GM19324 (cell line): ENCODE data around the gene BTN1A1.

Experiments
- ATAC-seq: cut with Tn5 transposase; IDR thresholded peaks from one replicate; pipeline ENCODE4 v1.9.1; 2021; ENCODE audit warnings: mild to moderate bottlenecking, moderate library complexity; ENCODE audit not compliant: unreplicated experiment, low FRiP score

BTN1A1 gene

DNA sequence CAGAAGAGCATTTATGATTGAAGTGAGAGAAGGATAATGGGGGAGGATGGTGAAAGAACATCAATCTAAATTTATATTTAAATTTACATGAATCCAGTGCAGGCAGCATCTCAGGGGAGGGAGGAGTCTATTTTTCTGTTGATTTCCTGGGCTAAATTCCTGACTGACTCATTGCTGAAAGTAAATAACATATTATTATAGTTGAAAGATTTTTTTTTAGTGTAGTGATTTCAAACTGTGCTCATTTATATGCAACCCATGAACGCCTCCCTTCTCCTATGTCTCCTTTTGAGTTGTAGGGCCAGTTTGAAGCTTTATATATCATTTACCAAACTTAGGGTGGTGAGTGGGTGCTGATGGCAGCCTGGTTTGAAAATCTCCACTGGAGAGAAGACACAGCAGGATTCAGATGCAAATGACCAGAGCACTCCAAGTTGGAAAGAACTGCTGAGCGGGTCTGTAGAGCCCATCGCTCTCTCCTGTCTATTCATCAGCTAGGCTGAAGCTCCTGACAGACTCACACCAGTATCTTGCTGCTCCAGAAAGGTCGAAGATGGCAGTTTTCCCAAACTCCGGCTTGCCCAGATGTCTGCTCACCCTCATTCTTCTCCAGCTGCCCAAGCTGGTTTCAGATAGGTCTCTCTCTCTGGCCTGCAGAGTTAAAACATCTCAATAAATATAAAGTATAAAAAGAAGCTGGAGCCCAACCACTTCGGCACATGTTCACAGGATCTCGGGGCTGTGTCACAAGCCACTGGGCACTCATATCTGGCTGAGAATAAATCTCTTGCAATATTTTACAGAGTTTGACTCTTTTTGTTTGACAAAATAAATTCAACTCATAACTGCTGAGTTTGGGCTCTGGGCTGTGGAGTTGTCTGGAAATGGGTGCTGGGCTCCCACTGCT lies 24.0 kb upstream of the BTN1A1 start:
- no peak for ATAC-seq

DNA sequence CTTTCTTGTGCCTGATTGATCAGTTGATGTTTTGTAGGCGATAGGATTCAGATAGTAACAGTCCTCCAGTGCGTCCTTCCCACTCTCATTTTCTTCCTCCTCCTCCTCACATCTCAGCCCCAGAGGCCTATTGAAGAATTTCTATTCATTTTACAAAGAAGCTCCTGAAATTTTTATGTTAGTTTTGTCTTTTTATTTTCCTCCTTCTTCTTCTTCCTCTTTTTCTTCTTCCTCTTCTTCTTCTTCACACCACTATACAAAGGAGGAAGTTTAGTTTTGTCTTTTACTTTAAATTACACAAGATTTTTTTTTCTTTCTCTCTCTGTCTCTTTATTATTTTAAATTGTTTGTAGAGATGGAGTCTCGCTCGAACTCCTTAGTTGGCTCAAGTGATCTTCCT lies 23.2 kb upstream of the BTN1A1 start:
- no peak for ATAC-seq

DNA sequence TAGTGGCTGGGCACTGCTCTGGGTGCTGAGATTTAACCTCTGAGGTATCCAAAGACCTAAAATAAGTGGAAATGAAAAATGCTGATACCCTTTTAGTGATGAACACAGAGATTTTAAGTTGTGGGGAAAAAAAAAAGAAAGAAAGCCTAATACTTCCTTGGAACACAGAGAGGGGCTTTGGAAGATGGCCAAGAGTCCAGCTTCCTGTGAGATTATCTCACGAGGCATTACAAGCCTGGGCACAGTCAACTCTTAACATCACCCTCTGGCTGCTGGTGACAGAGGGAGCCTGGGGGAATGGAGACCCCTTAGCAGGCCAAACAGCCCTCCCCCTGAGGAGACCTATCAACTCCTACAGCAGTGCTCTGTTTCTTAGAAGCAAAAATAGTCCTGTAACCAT lies 22.7 kb upstream of the BTN1A1 start:
- no peak for ATAC-seq

DNA sequence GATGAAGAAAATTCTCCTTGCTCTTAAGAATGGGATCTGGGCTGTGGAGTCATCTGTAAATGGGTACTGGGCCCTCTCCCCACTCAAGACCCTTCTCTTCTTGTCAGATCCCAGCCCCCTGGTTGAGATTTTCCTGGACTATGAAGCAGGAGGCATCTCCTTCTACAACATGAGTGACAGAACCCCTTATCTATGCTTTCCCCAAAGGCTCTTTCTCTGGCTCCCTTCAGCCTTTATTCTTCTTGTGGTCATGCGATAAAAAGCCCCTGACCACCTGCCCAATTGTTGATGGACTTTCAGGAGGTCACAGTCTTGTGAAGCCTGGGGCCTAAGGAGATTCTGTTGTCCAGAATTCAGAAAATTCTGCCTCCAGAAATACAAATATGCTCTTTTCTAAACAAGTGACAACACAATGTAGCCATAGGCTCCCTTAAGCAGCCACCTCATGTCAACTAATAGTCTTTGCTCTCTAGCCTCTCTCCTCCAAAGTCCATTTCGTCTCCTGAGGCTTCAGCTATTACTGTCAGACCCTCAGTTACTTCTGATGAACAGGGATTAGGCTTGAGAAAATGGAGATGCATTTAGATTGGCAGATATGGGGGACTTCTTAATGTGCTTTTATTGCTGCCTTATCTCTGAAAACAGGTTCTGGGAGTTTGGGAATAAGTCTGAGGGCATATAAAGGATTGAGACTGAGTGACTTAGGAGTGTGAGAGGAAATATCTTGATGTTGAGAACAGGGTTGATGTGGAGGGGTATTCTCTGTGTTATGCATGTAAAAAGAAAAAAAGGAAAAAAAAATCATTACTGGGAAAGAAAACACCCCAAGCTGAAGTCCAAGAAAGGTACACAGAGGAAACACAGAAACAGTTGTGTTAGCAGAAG lies 21.8 kb upstream of the BTN1A1 start:
- ATAC-seq = no peak

DNA sequence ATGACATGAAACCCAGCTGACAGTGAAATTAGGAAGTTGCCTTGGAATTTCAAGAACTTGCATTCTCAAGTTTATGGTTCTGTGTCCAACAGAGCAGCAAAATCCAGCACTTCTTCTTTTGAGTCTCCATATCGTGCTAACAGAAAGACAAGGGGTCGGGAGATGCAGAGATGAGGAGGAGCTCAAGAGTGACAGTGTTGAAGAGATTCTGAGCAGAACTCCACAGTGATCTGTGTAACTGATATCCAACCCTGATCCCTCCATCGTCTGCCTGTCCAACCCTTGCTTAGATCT lies 21.2 kb upstream of the BTN1A1 start:
- no peak for ATAC-seq

DNA sequence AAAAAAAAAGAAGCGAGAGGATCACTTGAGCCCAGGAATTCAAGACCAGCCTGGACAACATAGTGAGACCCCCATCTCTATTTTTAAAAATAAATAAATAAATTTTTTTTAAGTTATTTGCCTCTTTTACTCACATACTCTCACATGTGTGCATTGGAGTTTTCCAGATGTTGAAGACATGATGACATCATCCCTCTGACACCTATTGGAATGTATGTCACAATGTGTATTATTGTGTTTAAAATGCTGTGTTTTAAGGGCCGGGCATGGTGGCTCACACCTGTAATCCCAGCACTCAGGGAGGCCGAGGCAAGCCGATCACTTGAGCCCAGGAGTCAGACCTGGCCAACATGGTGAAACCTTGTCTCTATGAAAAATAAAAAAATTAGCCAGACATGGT lies 17.8 kb upstream of the BTN1A1 start:
- no peak for ATAC-seq

DNA sequence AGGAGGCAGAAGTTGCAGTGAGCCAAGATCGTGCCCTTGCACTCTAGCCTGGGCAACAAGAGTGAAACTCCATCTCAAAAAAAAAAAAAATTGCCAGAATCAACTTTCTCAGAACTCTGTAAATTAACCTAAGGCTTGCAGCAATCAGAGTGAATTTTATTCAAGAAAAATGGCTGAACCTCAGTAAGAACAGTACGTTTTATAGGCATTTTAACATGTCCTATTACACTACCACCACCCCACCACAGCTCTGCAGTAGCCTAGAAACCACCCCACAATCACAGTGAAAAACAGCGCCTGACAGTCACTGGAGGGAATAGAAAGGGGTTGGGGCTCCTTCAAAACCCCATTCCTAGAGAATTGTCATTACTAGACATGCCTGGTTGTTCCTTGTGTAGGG lies 16.4 kb upstream of the BTN1A1 start:
- no peak for ATAC-seq

DNA sequence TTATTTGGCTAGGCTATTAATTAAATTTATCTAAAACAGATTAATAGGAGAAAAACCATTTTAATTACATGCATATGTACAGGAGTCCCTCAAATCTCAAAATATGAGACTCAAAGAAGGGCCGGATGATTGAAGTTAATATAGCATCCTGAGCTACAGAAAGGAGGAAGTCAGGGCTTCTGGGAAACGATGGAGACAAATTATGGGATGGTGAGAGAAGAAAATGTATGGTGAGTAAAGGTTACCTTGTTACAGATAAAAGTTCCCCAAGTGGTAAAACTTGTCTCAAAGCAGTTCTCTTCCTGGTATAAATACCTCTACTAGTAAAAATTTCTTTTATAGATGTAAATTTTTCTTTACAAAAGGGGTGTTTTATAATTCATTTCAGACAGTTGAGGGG lies 15.9 kb upstream of the BTN1A1 start:
- ATAC-seq = no peak

DNA sequence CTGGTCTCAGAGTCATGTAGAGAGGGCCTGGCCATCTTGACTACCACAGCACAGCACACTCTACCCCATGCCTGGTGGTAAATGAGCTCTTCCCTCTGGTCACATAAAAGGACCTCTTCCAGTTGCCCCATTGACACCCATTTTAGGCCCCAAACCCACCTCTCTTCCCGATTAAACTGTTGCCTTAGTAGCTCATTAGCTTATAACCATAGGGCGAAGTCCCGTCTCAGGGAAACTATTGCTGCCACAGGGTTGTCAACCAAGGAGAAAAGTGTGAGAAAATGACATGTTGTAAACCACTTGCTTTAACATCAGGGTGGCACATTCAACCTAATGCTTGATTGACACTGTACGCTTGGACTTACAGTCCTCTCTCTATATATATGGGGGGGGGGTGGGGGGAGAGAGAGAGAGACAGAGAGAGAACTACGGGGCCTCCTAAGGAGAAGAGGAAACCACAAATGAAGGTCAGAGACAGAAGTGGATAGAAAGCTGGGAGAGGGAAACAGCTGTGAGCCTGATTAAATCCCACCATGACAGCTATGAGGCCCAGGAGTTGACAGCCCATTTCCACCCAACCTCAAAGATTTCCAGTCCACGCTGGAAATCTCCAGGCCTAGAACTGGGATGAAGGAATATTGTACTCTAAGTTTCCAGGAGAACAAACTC lies 14.9 kb upstream of the BTN1A1 start:
- ATAC-seq = no peak

DNA sequence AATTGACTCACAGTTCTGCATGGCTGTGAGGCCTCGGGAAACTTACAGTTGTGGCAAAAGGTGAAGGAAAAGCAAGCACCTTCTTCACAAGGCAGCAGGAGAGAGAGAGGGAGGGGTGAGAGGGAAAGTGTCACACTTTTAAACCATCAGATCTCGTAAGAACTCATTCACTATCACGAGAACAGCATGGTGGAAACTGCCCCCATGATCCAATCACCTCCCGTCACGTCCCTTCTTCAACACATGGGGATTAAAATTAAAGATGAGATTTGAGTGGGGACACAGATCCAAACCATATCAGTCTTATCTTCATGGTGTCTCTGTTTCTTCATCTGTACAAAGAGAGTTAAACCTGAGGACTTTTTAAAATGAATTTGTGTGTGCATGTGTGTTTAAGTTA lies 13.7 kb upstream of the BTN1A1 start:
- ATAC-seq = no peak

DNA sequence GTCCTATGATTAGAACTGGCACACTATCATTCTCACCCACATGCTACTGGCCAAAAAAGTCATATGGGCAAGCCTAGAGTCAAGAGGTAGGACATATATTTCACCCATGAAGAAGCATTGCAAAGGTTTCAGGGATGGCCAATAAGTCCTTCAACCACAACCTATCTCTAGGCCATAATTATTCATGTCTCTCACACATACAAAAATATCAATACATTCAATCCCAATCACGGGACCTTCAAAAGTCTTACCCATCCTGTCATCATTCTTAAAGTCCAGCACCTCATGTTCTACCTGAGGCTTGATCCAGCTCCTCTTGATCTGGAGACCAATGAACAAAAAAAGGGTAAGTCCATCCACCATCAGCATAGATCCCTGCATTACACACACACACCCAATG lies 12.6 kb upstream of the BTN1A1 start:
- ATAC-seq = no peak

DNA sequence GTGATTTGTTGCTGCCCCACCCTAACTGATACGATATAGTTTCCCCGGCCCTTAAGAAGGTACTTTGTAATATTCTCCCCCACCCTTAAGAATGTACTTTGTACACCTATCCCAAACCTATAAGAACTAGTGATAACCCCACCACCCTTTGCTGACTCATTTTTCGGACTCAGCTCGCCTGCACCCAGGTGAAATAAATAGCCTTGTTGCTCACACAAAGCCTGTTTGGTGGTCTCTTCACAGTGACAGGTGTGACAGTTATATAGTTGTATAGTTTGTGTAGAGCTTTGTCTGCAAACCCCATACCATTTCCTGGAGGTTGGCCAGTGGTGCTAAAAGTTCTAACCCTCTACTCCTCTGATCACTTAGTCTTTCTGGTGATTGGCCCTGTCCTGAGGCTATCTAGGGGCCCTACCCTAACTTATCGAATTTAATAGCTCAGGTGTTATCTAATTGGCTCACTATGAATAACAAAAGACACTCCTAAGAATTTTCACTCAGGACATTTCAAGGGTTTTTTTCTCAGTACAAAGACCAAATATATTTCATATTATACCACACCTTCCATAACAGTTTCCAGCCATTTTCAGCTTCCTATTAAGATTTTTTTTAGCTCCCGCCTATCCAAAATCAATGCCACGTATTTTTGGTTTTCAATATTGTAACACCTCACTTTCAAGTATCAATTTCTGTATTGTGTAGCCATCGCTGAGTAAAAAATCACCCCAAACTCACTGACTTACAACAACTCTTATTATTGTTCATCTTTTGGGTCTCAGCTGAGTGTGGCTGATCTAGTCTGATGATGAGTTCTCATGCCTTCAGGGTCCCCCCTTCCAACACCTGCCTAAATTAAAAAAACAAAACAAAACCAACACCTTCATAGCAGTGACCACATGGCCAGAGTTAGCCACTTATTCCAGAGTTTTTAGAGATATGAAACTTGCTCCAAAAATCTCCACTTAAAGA lies 9.8 kb upstream of the BTN1A1 start:
- no peak for ATAC-seq

DNA sequence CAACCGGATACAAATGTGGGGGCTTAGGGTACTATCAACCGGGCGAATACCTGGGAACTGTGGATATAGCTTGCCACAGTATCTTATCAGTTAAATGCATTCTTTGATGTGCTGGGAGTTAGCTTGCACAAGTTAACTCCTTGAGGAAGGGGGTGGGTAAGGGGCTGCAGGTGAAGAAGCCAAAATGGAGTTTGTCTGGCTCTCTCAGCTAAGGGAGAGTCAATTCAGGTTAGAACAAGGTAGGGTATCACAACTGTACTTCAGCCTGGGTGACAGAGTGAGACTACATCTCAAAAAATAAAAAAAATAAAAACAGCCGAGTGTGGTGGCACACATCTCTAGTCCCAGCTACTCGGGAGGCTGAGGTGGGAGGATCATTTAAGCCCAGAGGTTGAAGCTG lies 8.5 kb upstream of the BTN1A1 start:
- ATAC-seq = no peak

DNA sequence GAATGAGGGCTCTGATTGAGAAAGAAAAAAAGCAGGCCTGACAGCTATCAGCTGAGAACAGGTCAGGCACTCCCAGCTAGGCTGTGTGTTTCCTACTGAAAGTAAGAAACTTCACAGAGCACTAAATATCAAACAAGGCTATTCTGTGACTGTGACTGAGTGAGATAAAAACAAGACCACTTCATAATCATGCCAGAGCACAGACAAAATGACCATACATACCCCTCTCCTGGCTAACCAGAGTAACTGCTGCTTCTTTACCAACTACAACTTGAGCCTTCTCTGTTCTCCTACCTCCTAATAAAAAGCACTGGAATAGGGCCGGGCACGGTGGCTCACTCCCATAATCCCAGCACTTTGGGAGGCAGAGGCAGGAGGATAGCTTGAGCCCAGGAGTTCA lies 6.8 kb upstream of the BTN1A1 start:
- ATAC-seq = no peak

DNA sequence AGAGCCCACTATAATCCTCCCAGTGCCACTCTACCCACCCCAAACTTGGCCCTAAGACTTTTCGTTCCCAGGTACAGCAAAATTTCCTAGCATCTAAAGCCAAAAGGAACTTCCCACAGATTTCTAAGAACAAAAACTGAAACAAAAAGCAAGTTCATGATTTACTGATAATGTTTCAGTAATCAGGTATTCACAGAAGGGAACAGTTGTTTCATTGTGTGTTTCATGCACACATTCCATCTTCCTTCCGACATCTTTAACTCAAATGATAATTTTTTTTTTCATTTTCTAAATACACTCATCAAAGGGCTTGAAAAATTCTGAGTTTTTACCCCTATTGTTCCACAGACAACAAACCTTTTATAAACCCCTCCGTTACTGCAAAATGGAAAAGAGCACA lies 6.0 kb upstream of the BTN1A1 start:
- ATAC-seq = no peak

DNA sequence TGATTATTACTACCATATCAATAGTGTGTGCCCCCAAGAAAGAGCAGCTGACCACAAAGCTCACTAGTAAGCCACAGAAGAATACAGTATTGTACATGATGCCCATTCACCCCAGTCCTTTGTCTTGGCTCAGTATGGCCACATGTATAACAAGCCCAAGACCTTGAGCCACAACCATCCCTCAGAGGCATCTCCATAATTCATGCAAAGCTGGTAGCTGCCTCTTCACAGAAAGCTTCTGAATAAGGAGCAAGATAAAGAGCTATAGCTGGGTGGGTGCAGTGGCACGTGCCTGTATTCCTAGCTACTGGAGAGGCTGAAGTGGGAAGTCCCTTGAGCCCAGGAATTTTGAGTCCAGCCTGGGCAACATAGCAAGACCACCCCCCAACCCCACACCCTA lies 4.8 kb upstream of the BTN1A1 start:
- ATAC-seq = no peak

DNA sequence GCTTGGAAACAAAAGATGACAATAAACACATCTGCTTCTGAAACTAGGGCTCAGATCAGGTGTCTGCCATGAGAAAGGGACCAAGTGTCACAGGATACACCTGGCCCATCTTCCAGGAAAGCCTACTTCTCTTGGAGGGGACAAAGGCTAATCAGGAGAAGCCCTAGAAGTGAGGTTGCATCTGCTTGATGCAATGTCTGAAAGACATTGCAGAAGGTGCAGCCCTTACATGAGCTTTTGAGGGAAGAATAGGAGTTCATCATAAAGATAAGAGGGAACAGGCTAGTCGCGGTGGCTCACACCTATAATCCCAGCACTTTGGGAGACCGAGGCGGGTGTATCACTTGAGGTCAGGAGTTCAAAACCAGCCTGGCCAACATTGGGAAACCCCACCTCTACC lies 2.5 kb upstream of the BTN1A1 start:
- no peak for ATAC-seq

DNA sequence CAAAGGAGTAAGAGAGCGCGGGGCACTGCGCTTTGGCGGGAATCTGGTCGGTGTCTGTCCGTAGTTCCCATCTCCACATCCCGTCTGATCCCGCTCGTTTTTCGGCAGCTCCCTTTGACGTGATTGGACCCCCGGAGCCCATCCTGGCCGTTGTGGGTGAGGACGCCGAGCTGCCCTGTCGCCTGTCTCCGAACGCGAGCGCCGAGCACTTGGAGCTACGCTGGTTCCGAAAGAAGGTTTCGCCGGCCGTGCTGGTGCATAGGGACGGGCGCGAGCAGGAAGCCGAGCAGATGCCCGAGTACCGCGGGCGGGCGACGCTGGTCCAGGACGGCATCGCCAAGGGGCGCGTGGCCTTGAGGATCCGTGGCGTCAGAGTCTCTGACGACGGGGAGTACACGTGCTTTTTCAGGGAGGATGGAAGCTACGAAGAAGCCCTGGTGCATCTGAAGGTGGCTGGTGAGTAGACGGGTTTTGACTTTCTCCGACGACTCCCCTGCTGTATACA lies 1.4 kb downstream of the BTN1A1 start:
- no peak for ATAC-seq

DNA sequence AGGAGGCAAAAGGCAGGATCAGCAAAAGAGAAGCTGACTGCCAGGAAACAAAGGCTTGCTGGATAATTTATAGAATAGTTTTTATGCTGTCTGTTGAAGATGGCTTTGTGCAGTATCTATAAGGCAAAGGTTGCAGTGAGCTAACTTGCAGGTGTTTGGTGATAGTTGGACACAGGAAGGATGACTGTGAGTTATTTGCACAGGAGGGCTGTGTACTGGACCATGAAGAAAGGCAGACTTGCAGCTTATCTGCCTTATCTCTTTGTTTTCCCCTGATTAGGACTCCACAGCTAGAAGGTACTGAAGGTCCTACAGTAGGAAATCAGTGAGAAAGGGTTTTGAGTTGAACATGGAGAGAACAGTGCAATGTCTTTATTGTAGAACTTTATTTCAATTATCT lies 2.1 kb downstream of the BTN1A1 start:
- ATAC-seq = no peak

DNA sequence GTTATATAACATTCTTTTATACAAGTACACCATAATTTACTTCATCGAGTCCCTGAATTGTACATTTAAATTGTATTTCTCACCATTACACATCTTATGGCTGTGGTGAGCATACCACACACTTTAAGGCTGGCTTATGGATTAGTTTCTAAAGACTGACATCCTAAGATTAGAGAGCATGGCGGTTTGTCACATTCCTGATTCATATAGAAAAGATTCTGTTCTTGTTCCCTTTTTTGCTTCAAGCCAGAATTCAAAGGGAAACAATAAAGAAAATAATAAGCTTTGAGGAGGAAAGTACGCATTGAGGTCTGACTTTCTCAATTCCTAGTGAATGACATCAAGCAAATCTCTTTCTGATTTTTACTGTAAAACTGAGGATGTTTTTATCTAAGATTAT lies 2.5 kb downstream of the BTN1A1 start:
- no peak for ATAC-seq
